ENCODE data around the gene ZNF296. TPM values are rescaled to one million over a fixed set of nuclear protein-coding genes. Genes with fewer than 3 reads are reported as not detected.

Gene ZNF296
- total and polyA plus RNA-seq, 12 donors, result 0.15 to 0.95 (median 0.22) TPM; not detected in 5

DNA sequence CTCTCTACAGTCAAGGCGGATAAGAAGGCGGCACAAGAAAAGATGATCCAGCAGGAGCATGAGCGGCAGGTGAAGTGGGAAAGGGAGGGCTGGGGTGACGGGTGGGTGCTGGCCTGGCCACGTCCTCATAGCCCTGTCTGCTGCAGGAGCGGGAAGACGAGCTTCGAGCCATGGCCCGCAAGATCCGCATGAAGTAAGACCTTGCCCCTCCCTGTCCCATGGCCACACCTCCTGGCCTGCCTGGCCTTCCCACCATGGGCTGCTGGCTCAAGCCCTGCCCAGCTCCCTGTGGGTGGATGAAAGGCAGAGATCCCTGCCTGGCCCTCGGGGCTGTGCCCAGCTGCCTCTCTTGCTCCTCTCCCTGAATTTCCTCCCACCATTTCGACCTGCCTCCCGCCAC, 7.2 kb downstream of the ZNF296 start:
- Histone ChIP-seq H3K36me3 (peaks cover 0 to 87% (median 46%) of the 10 kb centered on the region in 9 donors), H3K27ac (no peak overlapping the region), H3K9me3 (no peaks in the 10 kb centered on the region), H3K27me3 (no peaks in the 10 kb centered on the region), H3K4me1 (no peaks in the 10 kb centered on the region), H3K4me3 (no peak overlapping the region)
- WGBS, 2 donors, result 72 to 76% methylated on average over 13 of the region's 13 CpGs
- ATAC-seq (peak in 5 of 8 donors; percentile 18 to 36 (median 29)), DNase-seq (no peak)
- no peak for TF ChIP-seq CTCF (IDR thresholded peaks at IDR 0.05)
- intact Hi-C loops (cut with DNase I), result no loop called here

DNA sequence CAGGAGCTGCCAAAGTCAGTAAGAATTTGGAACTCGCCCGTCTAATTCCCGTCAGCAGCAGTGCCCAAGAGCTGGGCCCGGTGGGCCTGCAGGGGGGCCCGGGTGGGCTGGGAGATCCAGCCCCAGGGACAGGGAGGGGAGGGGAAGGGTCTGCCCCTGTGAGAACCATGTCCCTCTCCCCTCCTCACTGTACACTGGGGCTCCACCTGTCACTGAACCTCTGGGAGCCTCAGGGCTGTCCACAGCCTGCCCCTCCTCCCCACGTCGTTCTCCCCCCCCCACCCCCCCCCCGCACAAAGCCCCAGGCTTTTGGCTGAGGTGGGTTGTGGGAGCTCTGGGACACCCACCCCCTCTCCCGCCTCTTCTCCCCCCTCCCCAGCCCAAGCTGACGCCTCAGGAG, 8.2 kb downstream of the ZNF296 start:
- 72 to 87% methylated on average over 7 to 10 of the region's 10 CpGs for WGBS, 2 donors

GRCh38 chr19:45066921-45067661, 9.2 kb downstream of the ZNF296 start:
- no peak for DNase-seq
- intact Hi-C loops (cut with DNase I), result no loop called here
- no peaks in the 10 kb centered on the region for H3K4me1 ChIP-seq
- no peaks in the 10 kb centered on the region for H3K9me3 ChIP-seq
- H3K4me3 ChIP-seq, result no peak overlapping the region
- H3K27me3 ChIP-seq, result no peaks in the 10 kb centered on the region
- H3K36me3 ChIP-seq, result peaks cover 5 to 100% (median 66%) of the 10 kb centered on the region in 9 donors
- ATAC-seq, result no peak
- no peak for TF ChIP-seq CTCF (IDR thresholded peaks at IDR 0.05)
- no peak overlapping the region for H3K27ac ChIP-seq
- WGBS, 2 donors, result 85 to 91% methylated on average over 38 of the region's 38 CpGs

More for the DNA sequence above, 8.2 kb downstream of the ZNF296 start:
- TF ChIP-seq CTCF (IDR thresholded peaks at IDR 0.05), result no peak
- peaks cover 5 to 97% (median 56%) of the 10 kb centered on the region in 9 donors for H3K36me3 ChIP-seq
- no peaks in the 10 kb centered on the region for H3K4me1 ChIP-seq
- no peak for ATAC-seq
- no peaks in the 10 kb centered on the region for H3K9me3 ChIP-seq
- no peaks in the 10 kb centered on the region for H3K27me3 ChIP-seq
- no peak overlapping the region for H3K27ac ChIP-seq
- intact Hi-C loops (cut with DNase I), result no loop called here
- no peak for DNase-seq
- H3K4me3 ChIP-seq, result no peak overlapping the region

- DNase-seq, result no peak
- intact Hi-C loops (cut with DNase I), result no loop called here
- Histone ChIP-seq H3K36me3 (peaks cover 10 to 100% (median 73%) of the 10 kb centered on the region in 9 donors), H3K4me1 (no peaks in the 10 kb centered on the region), H3K27me3 (no peaks in the 10 kb centered on the region), H3K9me3 (no peaks in the 10 kb centered on the region), H3K4me3 (no peak overlapping the region), H3K27ac (no peak overlapping the region)
- 96 to 97% methylated on average over 80 to 85 of the region's 85 CpGs for WGBS, 2 donors
- TF ChIP-seq CTCF (IDR thresholded peaks at IDR 0.05), result no peak
- ATAC-seq, result no peak
Observed at GRCh38 chr19:45063851-45064801, 12.2 kb downstream of the ZNF296 start.

Measured in heart right ventricle (tissue), 16 donors.